ENCODE measurements around the gene KCNJ9.

Gene KCNJ9

GRCh38 chr1:160127865-160128523 is 46.7 kb downstream of the KCNJ9 start:
- no peak for DNase-seq

GRCh38 chr1:160128636-160129035 is 47.3 kb downstream of the KCNJ9 start:
- no peak for DNase-seq

- no peak for DNase-seq
Measured at GRCh38 chr1:160129046-160129445, 47.7 kb downstream of the KCNJ9 start.

GRCh38 chr1:160129558-160129957 is 48.2 kb downstream of the KCNJ9 start:
- no peak for DNase-seq

- DNase-seq: no peak
Measured at GRCh38 chr1:160129966-160130365, 48.6 kb downstream of the KCNJ9 start.

GRCh38 chr1:160130486-160130885 is 49.1 kb downstream of the KCNJ9 start:
- no peak for DNase-seq

- no peak for DNase-seq
Measured at GRCh38 chr1:160130939-160131338, 49.6 kb downstream of the KCNJ9 start.

- DNase-seq: no peak
Measured at GRCh38 chr1:160131803-160132565, 50.6 kb downstream of the KCNJ9 start.

- no peak for DNase-seq
Measured at GRCh38 chr1:160133990-160134770, 52.8 kb downstream of the KCNJ9 start.

GRCh38 chr1:160134791-160135572 is 53.6 kb downstream of the KCNJ9 start:
- no peak for DNase-seq

- DNase-seq: no peak
Measured at GRCh38 chr1:160136121-160136925, 55.0 kb downstream of the KCNJ9 start.

GRCh38 chr1:160136926-160137200 is 55.5 kb downstream of the KCNJ9 start:
- DNase-seq: no peak

GRCh38 chr1:160137216-160137862 is 56.0 kb downstream of the KCNJ9 start:
- no peak for DNase-seq

- no peak for DNase-seq
Measured at GRCh38 chr1:160139840-160140239, 58.5 kb downstream of the KCNJ9 start.

Data from stimulated activated CD4-positive, alpha-beta T cell treated with anti-CD3 and anti-CD28 coated beads, Interleukin-2, amount 100 ng/mL, for 24 hours (primary cell).